AG09309 (cell line): ENCODE data around the gene EMCN.

Experiments
- DNase-seq: peaks from one replicate; pipeline ENCODE4 v3.0.0-alpha.2; 2010; ENCODE audit warnings: low read depth
- H3K4me3 ChIP-seq: 2 replicates; pipeline ENCODE4 v1.5.1; 2011; ENCODE audit warnings: mild to moderate bottlenecking, low read depth, low read length, moderate library complexity; ENCODE audit not compliant: control insufficient read depth
- TF ChIP-seq, protein P1 (sequence below): IDR thresholded peaks from 2 replicates; pipeline ENCODE4 v1.5.1; 2011; ENCODE audit warnings: mild to moderate bottlenecking, low read depth, low read length, inconsistent platforms; ENCODE audit not compliant: insufficient read depth, control insufficient read depth; ENCODE audit errors: missing control alignments

Gene EMCN

DNA sequence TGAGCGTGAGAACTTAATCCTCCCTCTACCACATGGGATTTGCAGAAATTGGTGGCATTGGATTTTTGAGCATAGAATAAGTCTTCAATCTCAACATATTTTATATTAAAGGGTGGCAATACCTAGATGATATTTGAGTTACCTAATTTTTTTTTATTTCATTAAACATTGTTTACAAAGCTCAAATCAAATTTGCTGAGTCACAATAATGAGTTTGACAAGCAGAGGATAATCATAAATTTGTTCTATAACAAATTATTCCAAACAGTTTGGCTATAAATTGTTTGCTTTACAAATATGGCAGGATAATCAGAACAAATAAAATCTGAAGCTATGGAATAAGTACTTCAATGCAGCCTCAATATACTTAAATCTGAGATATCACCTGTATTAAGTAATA lies 22.7 kb downstream of the EMCN start:
- TF ChIP-seq, protein P1, sequence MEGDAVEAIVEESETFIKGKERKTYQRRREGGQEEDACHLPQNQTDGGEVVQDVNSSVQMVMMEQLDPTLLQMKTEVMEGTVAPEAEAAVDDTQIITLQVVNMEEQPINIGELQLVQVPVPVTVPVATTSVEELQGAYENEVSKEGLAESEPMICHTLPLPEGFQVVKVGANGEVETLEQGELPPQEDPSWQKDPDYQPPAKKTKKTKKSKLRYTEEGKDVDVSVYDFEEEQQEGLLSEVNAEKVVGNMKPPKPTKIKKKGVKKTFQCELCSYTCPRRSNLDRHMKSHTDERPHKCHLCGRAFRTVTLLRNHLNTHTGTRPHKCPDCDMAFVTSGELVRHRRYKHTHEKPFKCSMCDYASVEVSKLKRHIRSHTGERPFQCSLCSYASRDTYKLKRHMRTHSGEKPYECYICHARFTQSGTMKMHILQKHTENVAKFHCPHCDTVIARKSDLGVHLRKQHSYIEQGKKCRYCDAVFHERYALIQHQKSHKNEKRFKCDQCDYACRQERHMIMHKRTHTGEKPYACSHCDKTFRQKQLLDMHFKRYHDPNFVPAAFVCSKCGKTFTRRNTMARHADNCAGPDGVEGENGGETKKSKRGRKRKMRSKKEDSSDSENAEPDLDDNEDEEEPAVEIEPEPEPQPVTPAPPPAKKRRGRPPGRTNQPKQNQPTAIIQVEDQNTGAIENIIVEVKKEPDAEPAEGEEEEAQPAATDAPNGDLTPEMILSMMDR = no peak
- H3K4me3 ChIP-seq = no peak overlapping the region
- DNase-seq = no peak

DNA sequence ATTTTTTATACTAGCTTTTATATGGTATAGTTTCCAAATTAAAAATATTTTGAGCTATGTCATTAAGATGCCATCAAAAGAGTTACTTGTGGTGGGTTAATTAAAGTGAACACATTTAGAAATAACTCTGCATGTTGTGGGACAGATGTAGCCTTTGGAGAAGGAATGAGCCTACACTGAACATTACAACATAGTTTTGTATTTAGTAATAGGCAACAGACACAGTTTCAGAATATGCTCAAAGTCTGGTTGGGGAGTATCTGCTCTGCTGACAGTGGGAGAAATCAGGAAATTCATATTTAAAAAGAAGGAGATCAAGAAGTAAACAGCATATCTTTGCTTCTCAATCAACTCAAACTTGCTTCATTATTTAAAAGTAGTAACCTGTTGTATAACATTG lies 23.7 kb downstream of the EMCN start:
- TF ChIP-seq, protein P1 = no peak
- DNase-seq = no peak
- H3K4me3 ChIP-seq = no peak overlapping the region

DNA sequence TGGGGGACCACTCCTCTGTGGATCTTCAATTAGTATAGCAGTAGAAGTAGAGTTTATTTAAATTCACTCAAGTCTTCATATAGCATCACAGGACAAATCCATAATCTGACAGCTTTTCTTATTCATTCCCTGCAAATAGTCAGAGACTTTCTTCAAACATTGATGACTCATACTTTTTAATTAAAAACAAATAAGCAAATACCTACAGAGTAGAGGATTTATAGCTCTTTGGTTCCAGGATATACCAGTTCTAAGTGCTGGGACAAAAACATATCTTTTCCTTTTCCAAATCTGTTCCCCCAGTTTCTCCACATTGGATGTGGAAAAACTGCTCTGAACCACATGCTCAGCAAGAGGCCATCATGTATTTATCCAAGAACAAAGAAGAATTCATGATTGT lies 24.1 kb downstream of the EMCN start:
- H3K4me3 ChIP-seq = no peak overlapping the region
- no peak for DNase-seq
- TF ChIP-seq, protein P1 = no peak

DNA sequence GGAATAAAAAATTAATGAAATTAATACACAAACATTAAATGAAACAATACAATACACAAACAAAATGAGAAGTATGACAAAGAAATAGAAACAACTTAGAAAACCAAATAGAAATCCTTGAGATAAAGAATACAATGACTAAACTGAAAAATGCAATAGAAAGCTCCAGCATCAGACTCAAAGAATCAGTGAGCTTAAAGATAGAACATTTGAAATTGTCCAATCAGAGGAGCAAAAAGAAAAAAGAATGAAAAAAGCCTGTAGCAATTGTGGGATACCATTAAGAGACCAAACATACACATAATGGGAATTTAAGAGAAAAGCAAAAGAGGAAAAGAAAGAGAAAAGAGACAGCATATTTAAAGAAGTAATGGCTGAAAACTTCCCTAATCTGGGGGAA lies 25.7 kb downstream of the EMCN start:
- DNase-seq = no peak
- TF ChIP-seq, protein P1 = no peak
- no peak overlapping the region for H3K4me3 ChIP-seq

DNA sequence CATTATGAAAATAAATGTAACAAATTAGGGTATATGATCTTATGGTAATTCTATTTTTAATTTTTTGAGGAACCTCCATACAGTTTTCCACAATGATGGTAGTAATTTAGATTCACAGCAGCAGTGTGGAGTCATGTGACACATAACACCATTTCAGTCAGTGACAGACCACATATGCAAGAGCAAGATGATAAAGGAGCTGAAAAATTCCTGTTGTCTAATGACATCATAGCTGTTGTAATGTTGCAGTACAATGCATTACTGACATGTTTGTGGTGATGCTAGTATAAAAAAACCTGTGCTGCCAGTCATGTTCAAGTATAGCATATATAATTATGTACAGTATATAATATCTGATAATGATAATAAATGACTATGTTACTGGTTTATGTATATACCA lies 28.5 kb downstream of the EMCN start:
- no peak for DNase-seq
- H3K4me3 ChIP-seq = no peak overlapping the region
- TF ChIP-seq, protein P1 = no peak

DNA sequence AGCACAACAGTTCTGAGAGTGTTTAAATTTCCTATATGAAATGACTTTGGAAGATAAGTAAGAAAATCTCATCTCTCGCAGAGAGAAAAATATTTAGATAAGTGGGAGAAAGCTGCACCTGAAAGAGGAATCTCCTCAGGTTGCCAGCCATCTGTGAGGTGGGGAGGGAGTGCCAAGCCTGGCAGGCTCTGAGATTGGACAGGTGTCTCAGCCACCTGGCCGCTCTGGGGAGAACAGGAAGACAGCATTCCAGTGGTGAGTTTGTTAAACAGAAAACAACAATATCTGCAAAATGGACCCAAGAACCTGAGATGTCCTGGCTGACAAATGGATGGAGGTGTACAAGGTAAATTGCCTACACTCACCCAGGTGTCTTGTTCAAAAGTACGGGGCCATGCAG lies 31.3 kb downstream of the EMCN start:
- DNase-seq = no peak
- TF ChIP-seq, protein P1 = no peak
- H3K4me3 ChIP-seq = no peak overlapping the region

DNA sequence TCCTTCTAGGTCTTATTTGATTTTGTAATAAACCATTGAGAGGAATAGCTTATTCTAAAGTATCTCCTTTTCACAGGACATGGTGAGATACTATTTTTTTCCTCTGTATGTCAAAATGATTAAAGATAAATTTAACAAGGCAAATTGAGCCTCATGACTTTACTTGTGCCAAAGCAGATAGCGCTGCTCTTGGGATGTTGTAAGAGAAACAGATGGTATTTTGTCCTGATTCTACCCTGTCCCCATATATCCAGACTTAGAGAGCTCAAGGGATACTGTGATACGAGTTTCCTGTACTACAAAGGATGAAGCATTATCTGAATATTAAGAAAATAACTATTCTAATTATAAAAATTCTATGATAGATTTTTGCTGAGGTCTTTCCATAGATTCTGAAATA lies 34.0 kb downstream of the EMCN start:
- TF ChIP-seq, protein P1 = no peak
- H3K4me3 ChIP-seq = no peak overlapping the region
- no peak for DNase-seq
